Caki2 (cell line): Measurements from ENCODE around the gene PIGL. TPM values are rescaled to one million over a fixed set of nuclear protein-coding genes. Genes with fewer than 3 reads are reported as not detected.
"Not testable (repeated sequence)": the region's sequence is repeated elsewhere in the genome, so short reads cannot be mapped to it uniquely, and the experiment has no call there.

Source experiments
- DNase-seq: peaks from one replicate; pipeline ENCODE4 v3.0.0-alpha.2; 2015; ENCODE audit warnings: low read depth
- in situ Hi-C: cut with HindIII; loops from 2 replicates; pipeline ENCODE4 v1.10.0; 2016; ENCODE audit warnings: low sequenced_read_pairs, low pct_unique_long_range_greater_than_20kb, mixed read lengths
- total RNA-seq: library from RNA; depleted of rRNA; stranded (reverse); fragments of >200 nt; shearing (Covaris generic); gene quantifications from 2 replicates; pipeline ENCODE4 v1.2.3, GENCODE V29; 2014; ENCODE audit warnings: low replicate concordance

Gene PIGL
- total RNA-seq, 1 experiment from 2014 or later: 22.0 TPM

- in situ Hi-C loops: no loop called here
- peak; percentile 92 for DNase-seq
These were observed 1.6 kb upstream of the PIGL start, which contains the start of gene NCOR1 for GRCh38 chr17:16215273-16215964. Gene NCOR1, minus strand, starts transcription at chr17:16215534. Its CDS starts 20,965 bp downstream, at chr17:16194569.

GRCh38 chr17:16215965-16216316 is 1.1 kb upstream of the PIGL start:
- in situ Hi-C loops: no loop called here
- no peak for DNase-seq

GRCh38 chr17:16216341-16217001 is 539 bp upstream of the PIGL start:
- DNase-seq, in situ Hi-C loops: not testable (repeated sequence)

- no peak for DNase-seq
- in situ Hi-C loops: no loop called here
These were observed 5.4 kb downstream of the PIGL start for GRCh38 chr17:16222406-16222805.

GRCh38 chr17:16229912-16230561 is 13.0 kb downstream of the PIGL start:
- DNase-seq, in situ Hi-C loops: not testable (repeated sequence)

- in situ Hi-C loops: no loop called here
- DNase-seq: no peak
These were observed 15.4 kb downstream of the PIGL start for GRCh38 chr17:16232391-16232790.

GRCh38 chr17:16239931-16240330 is 22.9 kb downstream of the PIGL start:
- in situ Hi-C loops: no loop called here
- no peak for DNase-seq

- in situ Hi-C loops: no loop called here
These were observed 24.9 kb downstream of the PIGL start for GRCh38 chr17:16241906-16242399.

GRCh38 chr17:16243385-16243784 is 26.4 kb downstream of the PIGL start:
- in situ Hi-C loops: no loop called here
- no peak for DNase-seq

More at GRCh38 chr17:16241906-16242399, 24.9 kb downstream of the PIGL start:
- DNase-seq: no peak

- DNase-seq: no peak
- in situ Hi-C loops: no loop called here
These were observed 27.0 kb downstream of the PIGL start for GRCh38 chr17:16243801-16244567.

- in situ Hi-C loops: no loop called here
- DNase-seq: no peak
These were observed 30.6 kb downstream of the PIGL start for GRCh38 chr17:16247586-16247984.

GRCh38 chr17:16250635-16251034 is 33.6 kb downstream of the PIGL start:
- DNase-seq: no peak
- in situ Hi-C loops: no loop called here

GRCh38 chr17:16251043-16251442 is 34.0 kb downstream of the PIGL start:
- DNase-seq: no peak
- in situ Hi-C loops: no loop called here

GRCh38 chr17:16251556-16251955 is 34.5 kb downstream of the PIGL start:
- DNase-seq: no peak
- in situ Hi-C loops: no loop called here

- in situ Hi-C loops: no loop called here
- DNase-seq: no peak
These were observed 37.9 kb downstream of the PIGL start for GRCh38 chr17:16254773-16255400.

GRCh38 chr17:16255481-16255921 is 38.5 kb downstream of the PIGL start:
- in situ Hi-C loops: no loop called here
- no peak for DNase-seq

GRCh38 chr17:16258901-16259300 is 41.9 kb downstream of the PIGL start:
- in situ Hi-C loops: no loop called here

GRCh38 chr17:16259926-16260325 is 42.9 kb downstream of the PIGL start:
- in situ Hi-C loops: no loop called here
- DNase-seq: no peak

More at GRCh38 chr17:16258901-16259300, 41.9 kb downstream of the PIGL start:
- DNase-seq: no peak
